Measurements from ENCODE around the gene SH3RF3.
A peak's percentile ranks its signal among the peaks of the same experiment; 100 is the strongest.

Gene SH3RF3

DNA sequence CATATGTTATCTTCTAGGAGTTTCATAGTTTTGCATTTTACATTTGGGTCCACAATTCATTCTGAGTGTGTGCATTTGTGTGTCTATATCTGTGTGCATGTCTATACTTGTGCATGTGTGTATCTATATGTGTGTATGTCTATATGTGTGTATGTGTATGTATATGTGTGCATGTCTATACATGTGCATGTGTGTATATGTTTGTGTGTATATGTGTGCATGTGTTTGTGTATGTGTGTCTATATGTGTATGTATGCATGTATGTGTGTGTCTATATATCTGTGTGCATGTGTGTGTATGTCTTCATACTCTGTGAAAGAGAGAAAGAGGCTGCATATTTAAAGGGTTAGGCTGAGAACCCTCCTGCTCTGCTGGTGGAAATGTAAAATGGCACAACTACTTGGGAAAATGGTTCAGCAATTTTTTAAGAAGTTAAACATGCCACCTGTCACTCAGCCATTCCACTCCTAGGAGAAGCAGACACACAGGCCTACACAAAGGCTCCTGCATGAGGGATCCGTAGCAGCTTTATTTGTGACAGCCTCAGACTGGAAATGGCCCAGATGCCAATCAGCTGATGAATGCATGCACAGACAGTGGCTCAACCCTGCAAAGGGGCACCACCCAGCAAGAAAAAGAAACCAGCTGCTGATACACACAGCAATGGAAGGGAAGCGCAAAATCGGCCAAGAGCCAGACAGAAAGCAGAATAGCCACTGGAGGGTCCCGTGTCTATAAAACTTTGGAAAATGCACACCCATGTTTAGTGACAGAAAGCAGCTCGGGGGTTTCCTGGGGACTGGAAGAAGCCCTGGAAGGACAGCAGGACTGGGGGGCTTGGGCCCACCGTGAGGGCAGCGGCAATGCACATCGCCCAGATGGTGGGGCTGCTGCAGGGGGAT lies 337.9 kb downstream of the SH3RF3 start:
- peak; percentile 82 for DNase-seq

DNA sequence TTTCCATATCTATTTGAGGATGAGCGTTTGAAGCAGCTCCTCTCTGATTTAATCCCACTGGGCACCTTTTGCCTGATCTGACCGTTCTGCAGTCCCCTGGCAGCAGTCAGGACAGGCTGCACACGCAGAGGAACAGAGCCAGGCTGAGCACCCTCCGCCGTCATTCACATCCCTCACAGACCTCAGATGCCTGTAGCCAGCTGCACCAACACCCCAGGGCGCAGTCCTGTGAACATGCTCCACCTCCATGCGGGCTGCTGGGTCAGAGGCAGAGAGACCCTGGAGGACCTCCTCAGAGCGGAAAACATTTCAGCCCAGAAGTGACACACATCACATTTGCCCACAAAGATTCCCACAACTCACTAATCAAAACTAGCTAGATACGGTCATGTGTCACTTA lies 338.7 kb downstream of the SH3RF3 start:
- DNase-seq = no peak

DNA sequence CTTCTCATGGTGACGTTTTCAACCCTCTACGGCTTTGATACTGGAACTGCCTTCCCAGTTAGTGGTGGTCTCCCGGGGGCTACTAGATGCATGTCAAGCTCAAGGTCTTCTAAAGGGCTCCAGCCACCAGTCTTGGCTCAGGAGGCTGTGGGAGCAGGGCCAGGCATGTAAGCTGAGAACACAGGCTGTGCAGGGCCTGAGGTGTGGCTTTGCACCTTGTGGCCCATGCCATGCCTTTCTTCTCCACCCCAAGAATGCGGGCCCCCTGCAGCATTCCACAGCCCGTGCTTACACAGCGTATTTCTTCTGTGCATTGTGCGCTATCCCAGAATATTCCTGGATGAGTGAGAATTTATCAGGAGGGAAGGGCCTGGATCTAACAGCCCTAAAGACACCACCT lies 339.9 kb downstream of the SH3RF3 start:
- no peak for DNase-seq

DNA sequence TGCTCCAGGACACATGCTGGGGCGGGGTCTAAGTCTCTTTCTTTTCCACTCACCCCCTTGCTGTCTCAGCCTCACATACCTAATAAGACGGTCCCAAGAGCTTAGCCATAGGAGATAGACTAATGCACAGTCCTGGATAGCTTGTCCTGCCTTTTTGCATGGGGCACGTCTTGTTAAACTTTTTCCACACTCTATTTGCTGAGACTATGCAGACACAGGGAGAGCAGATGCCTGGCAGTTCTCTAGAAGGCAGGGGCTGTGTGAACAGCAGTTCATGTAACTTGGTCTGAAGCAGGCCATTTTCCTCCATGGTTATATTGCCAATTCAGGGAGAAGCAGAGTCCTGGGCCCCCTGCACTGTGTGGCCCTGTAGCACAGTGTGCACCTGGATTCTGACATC lies 342.7 kb downstream of the SH3RF3 start:
- no peak for DNase-seq

DNA sequence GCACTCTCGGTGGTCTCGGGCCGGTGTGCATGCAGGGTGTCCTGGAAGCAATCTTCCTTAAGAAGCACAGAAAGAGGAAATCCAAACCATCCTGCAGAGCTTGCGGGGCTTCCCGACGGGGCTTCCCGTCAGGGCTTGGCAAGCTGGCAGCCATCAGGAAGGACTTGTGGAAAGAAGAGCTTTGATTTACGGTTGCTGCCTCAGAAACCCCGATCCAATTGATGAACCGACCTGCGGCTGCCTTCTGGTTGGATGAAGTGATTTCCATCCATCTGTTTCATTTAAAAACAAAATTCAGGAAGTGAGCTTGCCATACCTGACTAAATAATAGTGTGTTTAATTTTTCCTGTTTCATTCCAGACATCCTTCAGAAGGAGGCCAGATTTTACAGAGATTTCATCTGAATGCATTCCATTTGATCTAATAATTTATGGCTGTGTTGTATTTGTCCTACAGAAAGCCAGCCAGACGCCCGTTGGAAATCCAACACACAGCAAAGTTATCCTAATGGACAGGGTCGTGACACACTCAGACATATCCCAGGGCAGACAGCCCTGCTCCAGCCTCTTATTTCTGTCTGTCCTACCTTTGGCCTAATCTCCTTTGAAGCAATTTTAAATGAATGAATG lies 343.4 kb downstream of the SH3RF3 start:
- DNase-seq = peak; percentile 76

DNA sequence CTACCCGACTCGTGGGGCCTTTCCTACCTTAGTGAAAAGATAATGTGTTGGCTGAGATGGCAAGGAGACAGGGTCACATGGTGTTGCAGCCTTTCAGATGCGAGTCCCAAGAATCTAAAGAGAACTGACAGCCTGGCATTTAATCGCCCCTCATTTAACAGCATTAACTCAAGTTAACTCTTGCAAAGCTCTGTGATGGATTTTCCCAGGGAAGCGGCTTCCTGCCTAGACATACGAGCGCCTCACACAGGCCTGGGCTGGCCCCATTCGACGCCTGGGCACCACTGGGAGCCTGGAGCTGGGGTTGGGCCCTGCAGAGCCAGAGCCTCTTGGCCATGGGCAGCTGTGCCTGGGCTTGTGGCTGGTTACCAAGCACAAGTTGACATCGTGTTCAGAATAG lies 344.0 kb downstream of the SH3RF3 start:
- DNase-seq = peak; percentile 79

DNA sequence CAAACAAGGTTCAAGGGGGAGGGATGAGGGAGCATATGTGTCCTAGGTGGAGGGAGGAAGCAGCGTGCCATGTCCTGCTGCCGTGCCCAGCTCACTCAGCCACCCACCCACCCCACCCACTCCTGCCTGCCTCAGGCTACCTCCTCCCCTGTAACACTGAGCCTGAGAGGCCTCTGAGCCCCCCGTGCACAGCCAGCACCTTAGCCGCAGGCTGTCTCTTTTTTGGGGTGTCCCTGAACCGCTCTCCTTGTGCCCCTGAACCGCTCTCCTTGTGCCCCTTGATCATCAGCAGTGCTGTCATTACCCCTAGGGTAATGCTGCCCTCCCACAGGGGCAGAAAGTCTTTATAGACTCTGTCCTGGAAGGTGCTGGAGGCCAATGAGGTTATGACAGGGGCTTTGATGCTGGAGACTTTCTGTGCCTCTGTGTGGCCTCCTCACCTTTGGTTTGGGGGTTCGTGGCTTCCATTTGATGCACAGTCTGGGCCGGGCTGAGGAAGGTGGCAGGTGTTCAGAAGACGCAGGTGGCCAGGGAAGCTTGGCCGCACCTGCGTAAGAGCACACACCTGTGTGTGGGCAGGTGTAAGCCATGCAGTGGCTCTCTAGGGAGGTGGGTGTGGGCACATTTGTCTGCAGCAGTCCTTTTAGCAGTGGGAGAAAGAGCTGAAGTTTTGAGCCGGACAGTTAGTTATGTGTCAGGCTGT lies 344.8 kb downstream of the SH3RF3 start:
- no peak for DNase-seq

DNA sequence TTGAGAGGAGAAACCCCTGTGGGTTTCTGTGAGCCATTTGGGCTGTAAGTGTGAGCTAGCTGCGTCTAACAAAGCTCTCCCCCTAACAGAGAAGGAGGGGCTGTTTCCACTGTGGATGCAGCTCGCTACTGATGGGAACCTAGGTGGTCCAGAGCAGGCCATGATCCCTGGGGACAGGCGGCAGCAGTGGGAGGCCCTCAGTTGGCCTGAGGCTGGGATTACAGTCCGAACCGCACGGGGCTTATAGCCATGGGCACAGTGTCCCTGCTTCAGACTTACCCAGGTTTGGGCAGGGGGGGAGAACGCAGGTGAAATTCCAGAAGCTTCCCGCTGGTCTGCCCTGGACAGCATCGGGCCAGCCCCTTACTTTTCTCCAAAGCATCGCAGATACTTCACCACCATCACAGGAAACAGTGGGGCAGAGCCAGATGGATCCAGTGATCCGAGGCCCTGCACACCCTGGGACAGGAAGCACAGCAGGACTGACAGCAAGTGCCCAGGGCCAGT lies 345.4 kb downstream of the SH3RF3 start:
- no peak for DNase-seq

DNA sequence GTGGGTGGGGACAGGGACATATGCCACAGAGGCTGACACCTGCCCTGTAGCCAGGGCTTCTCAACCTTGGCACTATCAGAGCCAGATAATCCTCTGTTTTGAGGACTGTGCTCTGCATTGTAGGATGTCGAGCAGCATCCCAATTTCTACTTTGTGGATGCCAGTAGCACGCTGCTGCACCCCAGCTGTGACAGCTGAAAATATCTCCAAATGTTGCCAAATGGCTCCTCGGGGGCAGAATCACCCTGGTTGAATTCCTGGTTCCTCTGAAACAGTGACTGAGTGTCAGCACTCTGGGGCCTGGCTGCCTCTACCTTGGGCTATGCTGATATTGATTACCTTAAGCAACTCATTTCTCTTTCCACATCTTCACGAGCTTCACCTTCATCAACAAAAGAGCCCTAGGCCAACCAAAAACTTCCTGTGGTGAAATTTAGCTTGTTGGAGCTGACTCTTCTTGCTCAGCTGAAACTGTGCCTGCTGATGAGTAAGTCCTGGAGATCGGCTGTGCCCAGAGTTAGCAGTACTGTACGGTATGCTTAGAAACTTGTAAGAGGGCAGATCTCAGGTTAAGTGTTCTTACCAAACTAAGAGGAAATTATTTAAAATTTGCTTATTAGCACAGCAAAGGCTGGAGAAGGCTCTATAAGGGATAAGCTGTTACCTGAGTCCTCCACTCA lies 346.7 kb downstream of the SH3RF3 start:
- DNase-seq = peak; percentile 73

DNA sequence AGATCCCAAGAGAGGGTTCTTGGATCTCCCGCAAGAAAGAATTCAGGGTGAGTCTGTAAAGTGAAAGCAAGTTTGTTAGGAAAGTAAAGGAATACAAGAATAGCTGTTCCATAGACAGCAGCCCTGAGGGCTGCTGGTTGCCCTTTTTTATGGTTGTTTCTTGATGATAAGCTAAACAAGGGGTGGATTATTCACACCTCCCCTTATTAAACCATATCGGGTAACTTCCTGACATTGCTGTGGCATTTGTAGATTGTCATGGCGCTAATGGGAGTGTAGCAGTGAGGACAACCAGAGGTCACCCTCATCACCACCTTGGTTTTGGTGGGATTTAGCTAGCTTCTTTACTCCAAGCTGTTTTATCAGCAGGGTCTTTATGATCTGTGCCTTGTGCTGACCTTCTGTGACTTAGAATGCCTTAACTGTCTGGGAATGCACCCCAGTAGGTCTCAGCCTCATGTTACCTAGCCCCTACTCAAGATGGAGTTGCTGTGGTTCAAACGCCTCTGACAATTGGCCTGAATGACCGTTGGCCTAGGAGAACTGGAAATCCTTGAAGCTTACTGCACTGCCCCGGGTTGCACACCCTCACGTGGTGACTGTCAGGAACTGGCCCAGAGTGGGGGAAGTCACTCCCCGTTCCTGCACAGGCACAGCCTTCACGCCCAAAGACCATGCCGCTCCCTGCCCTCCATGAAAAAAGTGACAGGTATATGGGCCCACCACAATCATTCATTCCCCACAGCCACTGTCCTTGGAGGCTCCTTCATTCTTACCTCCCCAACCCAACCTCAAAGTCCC lies 347.8 kb downstream of the SH3RF3 start:
- no peak for DNase-seq

DNA sequence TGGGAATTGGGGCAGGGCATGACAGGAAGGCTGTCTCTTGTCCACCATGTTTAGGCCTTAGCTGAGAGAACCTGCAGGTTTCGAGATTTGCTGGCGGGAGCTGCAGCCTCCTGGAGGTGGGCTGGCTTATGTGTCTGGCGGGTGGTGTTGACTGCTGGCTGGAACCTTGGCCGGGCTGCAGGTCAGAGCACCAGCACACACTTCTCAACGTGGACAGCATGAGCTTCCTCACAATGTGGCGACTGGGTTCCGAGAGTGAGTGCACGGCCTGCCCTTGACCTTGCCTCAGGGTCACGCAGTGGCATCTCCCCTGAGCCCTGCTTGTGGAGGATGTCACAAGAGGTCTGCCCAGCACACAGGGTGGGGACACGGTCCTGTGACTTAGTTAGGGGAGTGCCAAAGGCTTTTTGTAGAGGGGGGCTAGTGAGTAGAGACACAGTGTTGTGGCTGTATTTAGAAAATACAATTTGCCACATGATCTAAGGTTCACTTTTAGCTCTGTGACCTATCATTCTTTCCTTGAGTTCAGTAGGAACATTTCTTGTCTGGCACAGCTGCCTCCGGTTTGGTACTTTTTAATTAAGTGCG lies 350.0 kb downstream of the SH3RF3 start:
- no peak for DNase-seq

DNA sequence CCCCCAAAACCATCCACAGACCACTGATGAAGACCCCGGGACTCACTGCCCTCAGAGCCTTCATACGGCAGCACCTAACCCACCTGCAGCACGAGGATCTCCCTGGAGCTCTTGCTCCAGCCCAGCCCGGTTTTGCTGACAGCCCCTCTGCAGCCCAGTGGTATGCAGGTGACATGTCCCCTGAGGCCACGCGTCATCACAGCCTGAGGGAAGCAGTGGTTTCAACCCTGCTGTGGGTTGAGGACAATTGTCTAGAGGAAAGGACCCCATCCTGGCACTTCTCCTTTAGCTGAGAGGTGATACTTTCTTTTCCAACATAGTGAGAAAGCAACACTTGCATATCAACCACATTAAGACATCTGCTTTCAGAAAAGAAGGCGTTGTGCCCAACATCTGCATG lies 350.8 kb downstream of the SH3RF3 start:
- no peak for DNase-seq

DNA sequence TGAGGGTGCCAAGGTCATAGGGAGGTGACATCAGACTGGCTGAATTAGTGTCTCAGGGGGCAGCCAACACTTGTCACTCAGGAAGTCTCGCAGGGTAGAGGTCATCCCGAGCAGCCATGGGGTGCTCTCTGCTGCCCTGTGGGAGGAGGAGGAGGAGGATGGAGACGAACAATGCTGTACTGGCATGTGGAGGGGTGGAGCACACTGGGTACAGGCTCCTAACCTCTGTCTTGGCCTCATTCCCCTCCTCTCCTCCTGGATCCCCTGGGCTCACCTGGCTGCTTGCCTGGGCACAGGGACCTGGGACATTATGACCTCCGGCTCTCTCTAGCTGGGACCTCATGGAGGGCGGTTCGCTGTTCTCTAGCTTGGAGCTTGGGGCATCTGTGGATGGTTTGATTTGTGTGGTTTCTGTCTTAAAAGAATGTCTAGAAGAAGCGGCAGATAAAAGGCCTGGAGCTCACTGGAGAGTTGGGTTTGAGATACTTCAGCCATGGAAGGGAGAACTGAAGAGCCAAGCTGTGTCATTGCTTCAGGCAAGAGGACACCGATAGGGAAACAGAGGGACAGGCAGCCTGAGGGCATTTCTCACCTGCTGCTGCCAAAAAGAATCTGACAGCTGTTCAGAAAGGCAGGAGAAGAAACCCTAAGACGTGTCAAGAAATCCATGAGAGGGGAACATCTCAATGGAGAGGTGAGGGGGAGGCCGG lies 351.6 kb downstream of the SH3RF3 start:
- no peak for DNase-seq

DNA sequence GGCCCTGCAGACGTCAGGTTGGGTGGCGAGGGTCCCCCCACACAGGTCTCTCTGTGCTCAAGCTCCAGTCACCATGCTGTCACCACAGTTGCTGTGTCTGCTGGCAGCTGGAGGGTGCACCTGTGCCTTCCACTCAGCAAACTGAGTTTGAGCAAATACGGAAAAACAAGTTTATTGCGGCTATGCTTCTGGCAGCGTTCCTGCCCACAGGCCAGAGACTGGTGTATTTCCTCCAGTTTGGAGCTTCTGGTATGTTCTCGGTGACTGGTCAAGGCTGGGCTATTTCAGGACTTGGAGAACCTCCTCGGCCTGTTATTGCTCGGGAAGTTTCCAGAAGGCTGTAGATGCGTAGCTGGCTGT lies 352.2 kb downstream of the SH3RF3 start:
- DNase-seq = peak; percentile 80

DNA sequence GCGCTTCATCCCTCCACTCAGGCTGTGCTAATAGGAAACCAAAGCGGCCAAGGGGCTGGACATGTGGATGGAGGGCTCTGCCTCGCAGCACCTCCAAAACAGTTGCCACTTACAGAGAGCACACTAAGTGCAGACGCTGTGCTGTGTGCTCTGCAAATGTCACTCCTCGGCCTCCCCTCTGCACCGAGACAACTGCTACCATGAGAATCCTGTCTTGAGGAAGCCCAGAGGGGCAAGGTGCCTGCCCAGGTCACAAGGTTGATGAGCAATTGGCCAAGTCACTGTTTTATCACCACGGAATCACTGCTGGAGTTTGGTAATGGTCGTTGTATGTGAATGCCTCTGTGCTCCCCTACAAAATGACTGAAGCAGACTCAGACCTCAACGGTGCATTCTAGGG lies 352.6 kb downstream of the SH3RF3 start:
- DNase-seq = no peak

DNA sequence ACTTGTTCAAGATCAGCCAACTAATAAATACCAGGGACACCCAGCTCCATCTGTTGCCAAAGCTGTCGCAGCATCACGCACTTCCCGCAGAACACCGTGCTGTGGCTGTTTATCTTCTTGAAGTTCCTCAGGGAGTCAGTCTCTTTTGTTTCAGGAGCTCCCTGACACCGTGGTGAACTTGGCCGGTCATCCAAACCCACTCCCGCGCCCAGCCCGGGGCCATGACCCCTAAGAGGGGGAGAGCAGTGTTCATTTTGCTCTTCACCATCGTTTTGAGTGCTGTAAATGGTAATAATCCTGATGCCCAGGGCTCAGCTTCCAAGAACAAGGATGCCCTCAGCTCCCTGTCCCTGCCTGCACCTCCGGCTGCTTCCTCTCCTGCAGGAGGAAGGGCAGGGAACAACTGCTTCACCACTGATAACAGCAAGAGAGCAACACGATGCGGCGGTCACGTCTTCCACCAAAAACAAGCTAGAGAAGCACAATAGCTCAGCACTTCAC lies 353.4 kb downstream of the SH3RF3 start:
- DNase-seq = no peak

DNA sequence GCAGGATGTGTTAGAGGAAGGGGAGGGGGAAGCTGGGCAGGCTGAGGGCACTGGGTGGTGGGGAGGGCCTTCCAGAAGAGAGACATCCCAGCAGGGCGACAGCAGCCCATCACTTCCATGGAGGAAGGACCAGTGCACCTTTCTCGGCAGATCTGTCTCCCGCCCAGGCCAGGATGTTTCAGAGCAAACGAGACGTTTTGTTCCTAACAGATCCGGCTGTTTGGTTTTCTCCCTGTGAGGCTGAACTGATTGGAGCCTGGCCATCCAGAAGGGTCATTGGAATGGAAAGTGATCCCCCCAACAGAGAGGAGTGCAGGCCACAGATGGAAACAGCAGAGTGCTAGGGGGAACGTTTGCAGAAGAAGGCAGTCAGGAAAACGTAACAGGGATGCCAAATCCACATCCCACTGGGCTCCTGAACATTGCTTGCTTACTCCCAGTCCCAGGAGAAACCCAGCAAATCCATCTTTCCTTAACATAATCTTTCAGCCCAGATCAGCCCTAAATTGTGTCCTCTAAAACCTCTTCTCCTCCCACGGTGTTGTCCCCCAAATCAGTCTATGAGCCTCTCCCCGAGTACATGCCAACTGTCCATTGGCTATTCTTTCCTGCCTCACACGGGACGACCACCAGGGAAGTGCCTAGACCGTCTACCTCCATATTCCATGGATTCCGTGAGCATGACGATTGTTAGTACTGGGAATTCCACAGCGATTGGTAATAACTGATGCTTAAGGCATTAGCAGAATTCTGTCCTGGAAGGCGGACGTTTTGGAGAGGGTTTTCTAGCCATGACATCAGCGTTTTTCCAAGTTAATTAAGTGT lies 357.9 kb downstream of the SH3RF3 start:
- no peak for DNase-seq

DNA sequence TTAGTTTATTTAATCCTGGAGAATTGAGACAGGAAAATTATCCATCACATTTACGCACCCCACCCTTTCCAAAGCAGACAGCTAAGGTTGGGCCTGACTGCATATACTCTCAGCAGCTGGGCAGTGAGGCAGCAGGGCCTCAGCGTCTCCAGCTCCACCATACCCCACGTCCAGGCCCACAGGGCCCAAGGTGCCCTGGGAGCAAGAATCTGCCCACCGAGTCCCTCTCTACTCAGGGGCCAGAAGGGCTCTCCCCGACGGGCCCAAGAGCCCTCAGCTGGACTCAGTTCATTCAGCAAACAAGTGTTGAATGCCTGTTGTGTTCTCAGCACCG lies 358.5 kb downstream of the SH3RF3 start:
- no peak for DNase-seq

DNA sequence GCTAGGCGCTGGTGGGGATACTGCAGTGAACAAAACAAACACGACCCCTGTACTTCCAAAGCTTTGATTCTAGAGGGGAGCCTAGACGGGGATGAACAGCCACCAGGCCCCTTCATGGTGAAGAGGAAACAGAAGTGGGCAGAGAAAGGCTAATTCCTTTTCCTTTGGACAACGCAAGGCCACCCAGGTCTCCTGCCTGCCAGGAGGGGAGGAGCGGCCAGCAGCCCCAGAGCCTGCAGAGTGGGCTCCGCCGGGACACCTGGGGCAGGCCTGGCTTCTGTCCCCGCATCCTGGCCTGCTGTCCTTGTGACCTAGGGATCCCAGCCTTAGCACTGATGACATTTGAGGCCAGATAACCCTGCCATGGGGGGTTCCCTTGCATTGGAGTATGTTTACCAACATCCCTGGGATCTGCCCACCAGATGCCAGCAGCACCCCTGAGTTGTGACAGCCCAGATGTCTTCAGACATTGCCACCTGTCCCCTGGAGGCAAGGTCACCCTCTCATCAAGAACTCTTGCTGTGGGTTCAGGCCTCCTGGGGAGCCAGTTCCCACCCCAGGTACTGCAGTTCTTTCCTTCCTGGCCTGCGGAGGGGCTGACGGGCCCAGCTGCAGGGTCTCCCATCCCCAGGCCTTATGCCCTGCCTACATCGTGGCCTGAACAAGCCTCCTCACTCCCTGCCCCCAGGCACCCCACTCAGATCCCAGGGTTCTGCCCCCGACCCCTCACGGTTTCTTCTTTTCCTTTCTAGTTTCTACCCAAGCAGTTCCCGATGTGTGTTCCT lies 359.1 kb downstream of the SH3RF3 start:
- DNase-seq = no peak

All from NCI-H1694 treated with DMSO at 0.1 percent for 48 hours (cell line).